ENCODE data around the gene NIPAL1.

The NIPAL1 gene

GRCh38 chr4:48058617-48059530 is 42.3 kb downstream of the NIPAL1 start:
- no peak for ATAC-seq
- TF ChIP-seq CREB5 (CRISPR knock-in tag; IDR thresholded peaks at IDR 0.05; ENCODE audit: low read depth), result no peak
- no peak for TF ChIP-seq GLIS3 (CRISPR knock-in tag; IDR thresholded peaks at IDR 0.05)
- TF ChIP-seq OSR1 (CRISPR knock-in tag; IDR thresholded peaks at IDR 0.05), result no peak
- no peak for TF ChIP-seq ZFP3 (CRISPR knock-in tag; IDR thresholded peaks at IDR 0.05)
- no peak for TF ChIP-seq POU6F1 (CRISPR knock-in tag; IDR thresholded peaks at IDR 0.05; ENCODE audit: borderline replicate concordance, low read depth)
- no peak for TF ChIP-seq ZFP30 (CRISPR knock-in tag; IDR thresholded peaks at IDR 0.05)
- no peak for TF ChIP-seq PPARA (CRISPR knock-in tag; IDR thresholded peaks at IDR 0.05; ENCODE audit: borderline replicate concordance)
- TF ChIP-seq ISL1 (CRISPR knock-in tag; IDR thresholded peaks at IDR 0.05), result no peak
- no peak for TF ChIP-seq SNAI2 (CRISPR knock-in tag; IDR thresholded peaks at IDR 0.05)

- no peak for ATAC-seq
Measured at GRCh38 chr4:48064349-48064748, 47.8 kb downstream of the NIPAL1 start.

GRCh38 chr4:48065587-48066052 is 49.0 kb downstream of the NIPAL1 start:
- no peak for ATAC-seq
- TF ChIP-seq ARNTL (CRISPR knock-in tag; IDR thresholded peaks at IDR 0.05; ENCODE audit: borderline replicate concordance, low read depth) (no peak), BACH2 (CRISPR knock-in tag; IDR thresholded peaks at IDR 0.05; ENCODE audit: borderline replicate concordance) (no peak), ZC3H10 (CRISPR knock-in tag; IDR thresholded peaks at IDR 0.05) (no peak), TSHZ2 (CRISPR knock-in tag; IDR thresholded peaks at IDR 0.05) (no peak), CSRNP3 (CRISPR knock-in tag; IDR thresholded peaks at IDR 0.05) (no peak), ZFP3 (CRISPR knock-in tag; IDR thresholded peaks at IDR 0.05) (no peak), ZNF70 (CRISPR knock-in tag; IDR thresholded peaks at IDR 0.05) (no peak), SNAI2 (CRISPR knock-in tag; IDR thresholded peaks at IDR 0.05) (no peak), ESRRG (CRISPR knock-in tag; IDR thresholded peaks at IDR 0.05) (no peak), ZFP30 (CRISPR knock-in tag; IDR thresholded peaks at IDR 0.05) (no peak)

More at GRCh38 chr4:48064349-48064748, 47.8 kb downstream of the NIPAL1 start:
- TF ChIP-seq ZNF565 (CRISPR knock-in tag; conservative IDR thresholded peaks at IDR 0.05; ENCODE audit: low read depth) (no peak), ZNF70 (CRISPR knock-in tag; IDR thresholded peaks at IDR 0.05) (no peak), ESRRG (CRISPR knock-in tag; IDR thresholded peaks at IDR 0.05) (no peak), CSDC2 (CRISPR knock-in tag; IDR thresholded peaks at IDR 0.05) (no peak), RARB (CRISPR knock-in tag; IDR thresholded peaks at IDR 0.05) (no peak), GLIS3 (CRISPR knock-in tag; IDR thresholded peaks at IDR 0.05) (no peak), TCF4 (CRISPR knock-in tag; IDR thresholded peaks at IDR 0.05; ENCODE audit: borderline replicate concordance) (no peak), TOX (CRISPR knock-in tag; IDR thresholded peaks at IDR 0.05; ENCODE audit: borderline replicate concordance) (no peak), CREB5 (CRISPR knock-in tag; IDR thresholded peaks at IDR 0.05; ENCODE audit: low read depth) (no peak), CSRNP3 (CRISPR knock-in tag; IDR thresholded peaks at IDR 0.05) (no peak), POU6F1 (CRISPR knock-in tag; IDR thresholded peaks at IDR 0.05; ENCODE audit: borderline replicate concordance, low read depth) (no peak)
